Measurements from ENCODE around the gene ERVK3-1. TPM values are rescaled to one million over a fixed set of nuclear protein-coding genes. Genes with fewer than 3 reads are reported as not detected.

Gene ERVK3-1
- total and polyA plus RNA-seq, 2 of the 13 experiments (the other 11 are each of a cell fraction or from before 2014, with no cell fraction given), result 28.5 to 38.7 TPM

- TF ChIP-seq FUBP1 (CRISPR knock-in tag; IDR thresholded peaks at IDR 0.05; ENCODE audit: borderline replicate concordance) (no peak), ZNF414 (CRISPR knock-in tag; IDR thresholded peaks at IDR 0.05) (no peak), TFAP4 (IDR thresholded peaks at IDR 0.05; ENCODE audit: borderline replicate concordance, low read depth) (peak; percentile 39; the same call in 1 of the 2 replicates), ZMAT3 (CRISPR knock-in tag; conservative IDR thresholded peaks at IDR 0.05) (no peak), SMAD1 (CRISPR knock-in tag; IDR thresholded peaks at IDR 0.05; ENCODE audit: borderline replicate concordance, low read depth) (no peak), HNRNPUL1 (IDR thresholded peaks at IDR 0.05; ENCODE audit: low read depth, low read length) (no peak), ZNF572 (CRISPR knock-in tag; IDR thresholded peaks at IDR 0.05) (no peak), FOXA3 (CRISPR knock-in tag; IDR thresholded peaks at IDR 0.05) (peak; percentile 63), ZNF280B (CRISPR knock-in tag; IDR thresholded peaks at IDR 0.05; ENCODE audit: borderline replicate concordance) (peak; percentile 81; the same call in 1 of the 2 replicates), ZNF33A (CRISPR knock-in tag; IDR thresholded peaks at IDR 0.05; ENCODE audit: borderline replicate concordance) (no peak), SRF (IDR thresholded peaks at IDR 0.05; ENCODE audit: low read depth, low read length) (peak; percentile 39; the same call in 1 of the 2 replicates), KDM2A (CRISPR knock-in tag; IDR thresholded peaks at IDR 0.05; ENCODE audit: borderline replicate concordance, low read depth) (peak; percentile 99), FOSL1 (CRISPR knock-in tag; IDR thresholded peaks at IDR 0.05; ENCODE audit: borderline replicate concordance) (no peak), REXO4 (CRISPR knock-in tag; IDR thresholded peaks at IDR 0.05; ENCODE audit: borderline replicate concordance) (no peak), ZMYM2 (CRISPR knock-in tag; IDR thresholded peaks at IDR 0.05) (no peak), PCBP1 (IDR thresholded peaks at IDR 0.05; ENCODE audit: borderline replicate concordance, low read depth, low read length) (peak; percentile 90; the same call in 1 of the 2 replicates)
- TF ChIP-seq, protein P1, sequence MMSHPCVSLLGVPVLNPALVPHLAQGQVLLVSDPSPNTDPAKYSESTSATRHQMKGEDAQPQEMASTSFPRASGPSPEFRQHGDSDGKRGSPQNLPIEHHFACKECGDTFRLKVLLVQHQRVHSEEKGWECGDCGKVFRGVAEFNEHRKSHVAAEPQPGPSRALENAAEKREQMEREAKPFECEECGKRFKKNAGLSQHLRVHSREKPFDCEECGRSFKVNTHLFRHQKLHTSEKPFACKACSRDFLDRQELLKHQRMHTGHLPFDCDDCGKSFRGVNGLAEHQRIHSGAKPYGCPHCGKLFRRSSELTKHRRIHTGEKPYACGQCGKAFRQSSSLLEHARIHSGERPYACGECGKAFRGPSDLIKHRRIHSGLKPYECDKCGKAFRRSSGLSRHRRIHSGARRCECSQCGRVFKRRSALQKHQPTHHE (CRISPR knock-in tag; IDR thresholded peaks at IDR 0.05; ENCODE audit: borderline replicate concordance), result no peak
- TF ChIP-seq, protein P2, sequence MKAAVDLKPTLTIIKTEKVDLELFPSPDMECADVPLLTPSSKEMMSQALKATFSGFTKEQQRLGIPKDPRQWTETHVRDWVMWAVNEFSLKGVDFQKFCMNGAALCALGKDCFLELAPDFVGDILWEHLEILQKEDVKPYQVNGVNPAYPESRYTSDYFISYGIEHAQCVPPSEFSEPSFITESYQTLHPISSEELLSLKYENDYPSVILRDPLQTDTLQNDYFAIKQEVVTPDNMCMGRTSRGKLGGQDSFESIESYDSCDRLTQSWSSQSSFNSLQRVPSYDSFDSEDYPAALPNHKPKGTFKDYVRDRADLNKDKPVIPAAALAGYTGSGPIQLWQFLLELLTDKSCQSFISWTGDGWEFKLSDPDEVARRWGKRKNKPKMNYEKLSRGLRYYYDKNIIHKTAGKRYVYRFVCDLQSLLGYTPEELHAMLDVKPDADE (CRISPR knock-in tag; IDR thresholded peaks at IDR 0.05), result no peak
These were observed at the start of gene ERVK3-1 (continued) for GRCh38 chr19:58305065-58305931.
